Renal pelvis (tissue), 4 donors: ENCODE results near the gene MR1. TPM values are rescaled to one million over a fixed set of nuclear protein-coding genes. Genes with fewer than 3 reads are reported as not detected.

Source experiments
- DNase-seq: peaks from one replicate; pipeline ENCODE4 v3.0.0-alpha.2; 2013
- polyA plus RNA-seq, 3 donors: library from polyadenylated mRNA; unstranded; fragments of 120-200 nt; gene quantifications; one replicate each; pipeline ENCODE4 v1.2.1, GENCODE V29; 2013; ENCODE audit not compliant: insufficient read length in 3 of 3

Gene MR1
- polyA plus RNA-seq, 3 donors, result 2.7 to 4.7 (median 2.8) TPM

DNA sequence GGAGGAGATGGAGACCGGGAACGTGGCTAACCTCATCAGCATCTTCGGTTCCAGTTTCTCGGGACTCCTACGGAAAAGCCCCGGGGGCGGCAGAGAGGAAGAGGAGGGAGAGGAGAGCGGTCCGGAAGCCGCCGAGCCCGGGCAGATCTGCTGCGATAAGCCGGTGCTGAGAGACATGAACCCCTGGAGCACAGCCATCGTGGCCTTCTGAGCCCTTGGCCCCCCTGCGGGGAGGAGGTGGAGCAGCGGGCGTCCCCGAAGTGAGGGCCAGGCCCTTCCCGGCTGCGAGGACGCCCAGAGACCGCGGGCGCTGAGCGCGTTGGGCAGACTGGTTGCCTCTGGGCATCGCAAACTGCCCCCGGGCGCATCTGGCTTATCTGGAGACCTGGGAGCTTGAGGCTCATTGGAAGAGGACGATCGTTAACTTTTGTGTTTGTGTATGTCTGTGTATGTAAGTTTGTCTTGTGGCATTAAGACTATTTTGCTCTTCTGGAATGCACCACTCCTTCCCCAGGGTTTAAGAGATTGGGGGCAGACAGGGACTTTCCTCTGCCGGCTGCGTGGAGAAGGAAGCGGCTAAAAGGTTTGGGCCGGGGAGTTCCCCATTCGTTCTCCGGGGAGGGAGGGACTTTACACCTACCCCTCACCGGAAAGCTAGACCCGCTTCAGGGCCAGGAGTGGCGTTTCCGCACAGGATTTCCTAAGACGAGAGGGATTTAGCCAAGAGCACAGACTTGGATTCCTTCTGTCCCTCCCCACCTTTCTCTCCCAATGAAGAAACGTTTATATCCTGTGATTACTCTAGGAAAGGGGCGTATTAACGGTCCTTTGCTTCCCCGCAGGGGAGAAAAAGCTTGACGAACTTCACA lies 56.1 kb downstream of the MR1 start:
- DNase-seq, result no peak

DNA sequence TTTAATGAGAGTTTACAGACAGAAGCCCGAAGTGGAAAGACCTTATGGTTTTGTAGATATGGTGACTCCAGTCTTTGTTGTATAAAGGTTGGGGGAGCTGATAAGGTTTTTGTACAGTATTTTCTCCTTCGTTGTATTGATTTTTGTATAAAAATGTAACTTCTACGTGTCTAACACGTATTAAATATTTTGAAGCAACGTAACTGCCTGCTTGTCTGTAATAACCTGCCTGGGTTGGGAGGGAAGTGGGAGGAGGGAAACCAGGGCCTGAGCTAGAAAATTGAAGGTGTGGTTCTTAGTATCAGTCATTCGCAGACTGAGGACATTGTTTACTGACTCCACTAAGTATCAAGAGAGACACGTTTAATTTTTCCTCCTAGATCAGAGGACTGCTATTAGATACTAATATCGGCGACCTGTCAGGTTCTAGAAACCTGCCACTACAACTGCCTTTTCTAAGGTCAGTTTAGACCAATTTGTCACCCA lies 56.9 kb downstream of the MR1 start:
- no peak for DNase-seq

DNA sequence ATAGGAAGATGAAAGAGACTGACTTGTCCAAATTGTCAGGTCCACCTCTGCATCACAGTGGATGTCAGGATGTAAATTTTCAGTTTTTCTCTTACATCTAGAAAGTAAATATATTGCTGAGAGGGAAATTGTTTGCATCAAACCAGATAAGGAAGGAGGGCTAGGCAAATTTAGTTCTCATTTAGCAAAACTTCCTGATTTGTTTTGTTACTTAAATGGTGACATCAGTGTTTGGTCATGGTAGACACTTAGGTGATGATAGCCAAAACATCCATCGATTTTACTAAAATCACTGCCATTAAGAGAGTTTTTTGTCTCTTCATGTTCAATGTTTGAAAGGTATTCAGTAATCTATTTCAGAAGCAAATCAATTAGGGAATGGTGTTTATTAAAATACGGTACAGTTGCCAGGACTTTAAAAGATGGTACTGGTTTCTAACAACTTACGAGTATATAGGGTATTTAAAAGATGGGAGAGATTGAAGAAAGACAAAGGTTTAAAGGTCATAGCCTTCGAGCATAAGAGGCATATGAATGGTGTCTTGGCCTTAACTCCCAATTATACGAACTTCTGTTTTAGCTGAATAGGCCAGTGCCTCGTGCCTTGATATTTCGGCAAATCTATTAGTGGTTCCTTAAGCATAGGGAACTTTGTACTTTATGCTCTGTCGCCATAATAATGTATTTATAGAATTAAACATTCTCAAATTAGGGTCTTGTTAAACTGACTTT lies 57.7 kb downstream of the MR1 start:
- DNase-seq, result no peak

DNA sequence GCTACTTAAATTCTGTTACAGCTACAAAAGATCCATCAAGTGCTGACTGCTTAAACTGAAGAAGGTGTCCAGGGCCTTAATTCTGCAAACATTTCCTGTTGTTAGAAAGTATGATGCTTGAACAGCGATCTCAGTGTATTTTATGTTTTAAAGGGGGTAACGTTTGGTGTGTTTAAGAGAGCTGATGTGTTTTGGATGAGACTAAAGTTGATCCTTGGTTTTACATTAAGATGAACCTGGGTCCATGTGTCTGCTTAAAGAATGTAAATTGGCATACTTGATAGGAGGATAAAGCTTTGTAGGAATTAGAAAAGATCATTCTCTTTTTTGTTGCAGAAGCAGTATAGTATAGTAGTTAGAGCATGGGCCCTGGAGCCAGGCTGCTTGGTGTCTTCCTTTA lies 58.3 kb downstream of the MR1 start:
- no peak for DNase-seq

DNA sequence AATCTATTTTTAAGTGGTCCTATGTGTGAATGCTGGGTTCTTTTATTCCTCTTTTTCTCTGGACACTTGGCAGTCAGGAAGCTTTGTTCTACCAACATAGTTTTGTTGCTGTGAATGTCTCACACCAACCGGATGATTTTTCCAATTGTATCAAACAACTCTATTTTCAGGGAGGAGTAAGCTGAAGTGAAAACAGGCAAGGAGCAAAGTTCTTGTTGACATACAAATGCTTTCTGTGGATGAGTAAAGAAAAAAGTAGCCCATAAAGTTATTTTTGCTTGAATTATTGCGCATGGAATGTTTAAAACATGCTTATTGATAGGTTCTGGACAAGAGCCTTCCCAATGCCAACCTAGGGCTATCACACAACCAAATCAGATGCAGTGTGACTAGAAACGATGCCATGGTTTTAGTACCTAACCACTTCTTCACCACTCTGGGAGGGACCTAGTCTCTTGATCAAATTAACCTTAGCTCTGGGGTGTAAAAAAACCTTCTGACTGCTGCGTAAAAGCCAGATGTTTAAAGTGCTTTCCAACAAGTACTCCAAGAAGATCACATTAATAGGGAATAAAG lies 59.2 kb downstream of the MR1 start:
- no peak for DNase-seq

DNA sequence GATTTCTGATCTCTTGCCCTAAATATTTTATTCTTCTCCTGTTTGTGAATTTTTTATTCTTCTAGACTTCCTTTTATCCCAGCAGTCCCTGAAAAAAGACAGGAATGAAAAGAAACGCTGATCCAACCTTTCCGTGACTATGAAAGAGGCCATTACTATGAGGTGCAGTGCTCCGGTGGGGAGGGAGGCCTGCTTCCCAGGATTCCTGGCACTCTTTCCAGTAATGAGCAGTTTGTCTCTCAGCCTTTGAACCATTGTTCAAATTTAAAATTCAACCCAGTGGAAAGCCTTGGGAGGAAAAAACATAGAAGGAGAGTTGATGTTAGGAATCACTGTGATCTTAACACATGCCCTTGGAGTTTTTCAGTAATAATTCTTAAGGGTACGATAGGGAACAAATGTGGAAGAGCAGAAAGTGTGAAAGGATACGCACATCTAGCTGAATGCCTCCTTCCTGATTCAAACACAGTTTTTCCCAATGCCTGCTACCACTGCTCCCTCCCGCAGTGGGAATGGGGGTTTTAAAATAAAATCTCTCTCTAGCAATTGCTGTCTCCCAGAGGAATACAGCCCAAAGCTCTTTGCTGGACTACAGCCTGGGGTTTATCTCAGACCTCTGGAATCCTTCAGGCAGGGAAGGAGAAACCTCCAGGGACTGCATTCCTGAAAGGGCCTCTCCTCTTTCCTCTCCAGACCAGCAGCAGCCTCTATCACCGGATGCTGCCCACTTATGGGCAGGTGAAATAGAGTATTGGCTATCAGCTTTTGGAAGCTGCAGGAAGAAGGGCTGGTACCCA lies 60.8 kb downstream of the MR1 start:
- DNase-seq, result no peak

DNA sequence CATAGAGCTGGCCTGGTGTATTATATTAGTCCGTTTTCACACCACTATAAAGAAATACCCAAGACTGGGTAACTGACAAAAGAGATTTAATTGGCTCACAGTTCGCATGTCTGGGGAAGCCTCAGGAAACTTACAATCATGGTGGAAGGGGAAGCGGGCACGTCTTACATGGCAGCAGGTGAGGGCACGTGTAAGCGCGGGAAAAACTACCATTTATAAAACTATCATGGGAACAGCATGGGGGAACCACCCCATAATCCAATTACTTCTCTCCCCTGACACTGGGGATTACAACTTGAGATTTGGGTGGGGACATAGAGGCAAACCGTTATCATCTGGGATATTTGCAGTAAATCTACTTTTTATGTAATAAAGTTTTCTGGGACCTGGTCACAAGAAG lies 61.5 kb downstream of the MR1 start:
- no peak for DNase-seq

DNA sequence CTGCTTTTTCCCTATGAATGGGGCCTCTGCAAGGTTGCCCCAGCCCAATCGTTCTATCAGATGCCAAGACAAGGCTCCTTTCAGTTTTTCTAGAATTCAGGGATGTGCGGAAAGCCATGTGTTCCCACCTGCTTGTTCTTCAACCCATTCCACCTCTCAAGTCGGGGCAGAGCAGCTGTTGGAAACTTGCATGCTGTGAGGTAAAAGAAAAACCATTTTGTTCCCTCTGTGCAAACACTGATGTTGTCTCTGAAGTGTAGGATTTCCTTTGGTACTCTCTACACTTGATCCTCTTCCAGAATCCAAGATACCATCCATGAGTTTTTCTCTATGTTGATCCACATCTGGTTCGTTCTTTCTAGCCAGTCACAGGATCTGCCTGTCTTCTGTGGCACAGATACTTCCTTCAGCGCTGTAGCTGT lies 62.0 kb downstream of the MR1 start:
- DNase-seq, result no peak

DNA sequence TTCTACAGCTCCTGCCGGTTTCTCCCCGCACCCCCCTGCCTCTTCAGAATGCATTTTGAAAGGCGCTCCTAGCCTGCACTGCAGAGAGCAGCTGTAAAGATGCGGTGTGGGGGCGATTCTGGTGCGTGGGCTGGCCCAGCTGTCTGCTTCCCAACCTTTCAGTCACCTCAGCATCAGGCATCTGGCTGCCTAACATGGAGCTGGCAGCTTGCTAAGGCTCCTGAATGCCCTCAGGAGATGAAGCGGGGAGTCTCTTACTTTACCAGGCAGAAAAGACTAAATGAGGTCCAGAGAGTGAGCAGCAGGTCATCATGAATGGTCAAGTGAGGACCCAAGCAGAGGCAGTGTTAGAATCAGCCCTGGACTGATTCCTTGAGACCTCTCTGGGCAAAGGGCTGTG lies 63.5 kb downstream of the MR1 start:
- DNase-seq, result no peak

DNA sequence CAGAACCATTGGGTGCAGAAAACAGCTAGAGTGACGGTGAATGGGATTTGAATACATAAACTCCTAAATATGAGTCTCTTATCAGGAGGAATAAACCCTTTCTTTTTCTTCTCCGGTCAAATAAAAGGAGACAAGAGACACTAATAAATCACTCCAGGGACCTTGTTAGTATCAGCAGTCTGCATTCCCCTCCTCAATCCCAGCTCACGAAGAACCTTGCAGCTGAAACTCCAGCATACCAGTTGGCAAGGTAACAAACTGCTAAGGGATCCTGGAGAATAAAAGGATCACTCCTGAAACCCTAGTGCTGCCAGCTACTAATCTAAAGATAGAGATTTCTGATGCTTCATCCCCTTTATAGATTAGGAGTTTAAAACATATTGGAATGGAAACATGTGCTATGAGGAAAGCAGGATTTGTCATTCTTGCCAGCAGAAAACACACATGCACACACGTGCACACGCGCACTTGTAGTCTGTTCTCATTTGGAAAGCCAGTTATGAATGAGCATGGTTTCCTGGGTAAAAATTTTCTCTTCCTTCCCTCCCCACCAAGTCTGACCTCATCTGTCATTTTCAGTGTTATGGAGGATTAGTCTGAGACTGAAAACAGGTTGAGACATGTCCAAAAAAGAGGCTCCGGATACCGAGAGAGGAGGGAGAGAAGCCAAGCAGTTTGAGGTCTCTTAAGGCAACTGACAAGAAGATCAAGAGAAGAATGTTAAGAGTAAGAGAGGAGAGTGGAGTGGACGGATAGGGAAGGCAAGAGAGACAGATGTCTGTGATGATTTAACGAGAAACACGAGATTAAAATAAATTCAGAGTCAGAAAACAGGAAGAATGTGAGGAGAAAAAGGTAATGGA lies 65.6 kb downstream of the MR1 start:
- DNase-seq, result no peak

DNA sequence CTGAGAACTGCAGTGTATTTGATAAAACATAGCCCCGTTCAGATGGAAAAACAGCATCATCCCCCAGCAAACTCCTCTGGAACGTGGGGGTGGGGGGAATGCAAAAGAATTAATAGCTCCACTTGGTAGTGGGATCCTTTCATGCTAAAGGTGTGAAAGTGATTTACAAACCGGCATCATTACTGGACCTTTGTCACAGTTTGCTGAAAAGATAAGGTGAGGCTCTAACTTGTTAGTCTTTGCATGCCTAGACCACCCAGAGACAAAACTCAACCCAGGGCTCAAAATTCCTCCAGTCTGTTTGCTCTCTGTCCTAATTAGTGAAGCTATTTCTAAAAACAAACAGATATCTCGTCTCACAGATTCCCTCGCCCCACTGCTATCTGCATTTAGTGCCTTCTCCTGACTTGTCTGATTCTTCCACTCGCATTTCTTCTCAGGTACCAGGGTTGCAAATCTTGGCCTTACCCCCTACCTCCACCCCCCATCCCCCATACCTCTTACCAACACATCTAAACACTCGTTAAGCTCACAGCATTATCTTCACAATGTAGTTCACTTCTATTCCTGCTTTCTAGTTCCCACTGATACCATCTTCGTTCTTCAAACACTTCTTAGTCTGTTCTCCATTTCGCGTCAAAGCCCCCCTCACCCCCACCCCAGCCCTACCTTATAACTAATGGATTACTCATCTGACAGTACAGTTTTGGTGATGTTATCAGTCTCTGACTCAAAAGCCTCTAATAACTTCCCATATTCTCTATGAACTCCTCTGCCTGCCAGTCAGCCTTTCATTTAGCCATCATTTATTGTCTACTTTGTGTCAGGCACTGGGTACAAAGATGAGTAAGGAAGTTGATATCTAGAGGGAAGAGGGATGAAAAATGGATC lies 66.5 kb downstream of the MR1 start:
- no peak for DNase-seq

DNA sequence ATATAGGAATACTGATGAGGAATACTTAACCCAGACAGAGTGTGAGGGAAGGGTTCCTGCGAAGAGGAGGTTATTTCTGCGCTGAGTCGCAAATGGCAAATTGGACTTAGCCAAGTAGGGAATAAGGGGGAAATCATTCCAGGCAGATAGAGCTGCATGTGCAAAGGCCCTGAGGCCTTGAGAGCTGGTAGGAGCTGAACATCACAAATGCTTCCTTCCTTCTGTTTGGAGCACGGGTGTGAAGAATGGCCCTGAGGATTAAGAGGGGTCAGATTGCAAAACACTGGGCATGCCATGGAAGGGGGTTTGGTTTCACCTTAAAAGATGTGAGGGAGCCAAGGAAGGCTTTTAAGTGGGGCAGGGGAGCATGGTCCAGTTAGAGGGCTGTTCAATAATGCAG lies 67.2 kb downstream of the MR1 start:
- no peak for DNase-seq

DNA sequence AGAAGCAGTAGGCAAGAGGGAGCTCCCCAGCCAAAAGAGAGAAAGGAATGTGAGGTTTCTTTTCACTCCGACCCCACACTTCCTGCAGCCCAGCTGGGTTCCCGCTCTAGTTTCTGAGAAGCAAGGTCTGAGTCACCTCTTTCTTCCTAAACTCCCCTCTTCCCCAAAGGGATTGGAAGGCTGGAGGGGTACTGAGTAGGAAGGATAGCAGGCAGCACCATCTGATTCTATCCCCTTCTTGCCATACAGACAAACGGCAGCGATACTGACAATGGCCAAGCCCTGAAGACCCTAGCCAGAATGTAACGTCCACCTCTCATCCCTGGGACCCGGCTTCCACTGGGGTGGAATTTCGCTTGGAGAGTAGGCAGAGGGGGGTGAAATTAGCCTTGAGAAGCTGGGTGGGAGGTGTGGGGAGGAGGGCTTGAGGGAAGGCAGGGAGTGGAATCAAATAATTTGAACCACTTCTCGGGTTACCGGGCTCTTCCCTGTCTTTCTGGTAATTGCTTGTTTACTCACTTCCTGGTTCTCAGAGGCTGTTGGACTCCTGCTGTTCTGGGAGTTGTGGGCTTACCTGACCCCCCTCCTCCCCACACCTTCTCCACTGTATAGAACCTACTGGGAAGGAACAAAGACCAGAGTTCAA lies 67.9 kb downstream of the MR1 start:
- DNase-seq, result peak; percentile 45

DNA sequence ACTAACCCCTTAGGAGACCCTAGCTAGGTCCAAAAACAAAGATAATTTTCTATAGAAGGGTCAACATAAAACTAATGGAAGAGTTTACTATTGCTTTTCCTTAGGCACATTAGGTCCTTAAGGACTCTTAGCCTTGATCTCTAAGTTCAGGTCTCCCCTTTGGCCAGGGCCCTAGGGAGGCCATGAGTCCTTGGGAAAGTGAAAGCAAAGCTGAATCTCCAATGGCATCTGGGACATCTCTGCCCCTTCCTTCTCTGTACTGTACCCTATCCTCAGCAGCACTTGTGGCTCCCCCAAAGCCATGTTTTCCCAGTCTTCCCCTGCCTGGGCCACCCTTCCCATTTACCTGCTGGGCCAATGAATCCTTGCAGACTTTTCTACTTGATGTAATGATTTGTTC lies 69.1 kb downstream of the MR1 start:
- DNase-seq, result no peak

DNA sequence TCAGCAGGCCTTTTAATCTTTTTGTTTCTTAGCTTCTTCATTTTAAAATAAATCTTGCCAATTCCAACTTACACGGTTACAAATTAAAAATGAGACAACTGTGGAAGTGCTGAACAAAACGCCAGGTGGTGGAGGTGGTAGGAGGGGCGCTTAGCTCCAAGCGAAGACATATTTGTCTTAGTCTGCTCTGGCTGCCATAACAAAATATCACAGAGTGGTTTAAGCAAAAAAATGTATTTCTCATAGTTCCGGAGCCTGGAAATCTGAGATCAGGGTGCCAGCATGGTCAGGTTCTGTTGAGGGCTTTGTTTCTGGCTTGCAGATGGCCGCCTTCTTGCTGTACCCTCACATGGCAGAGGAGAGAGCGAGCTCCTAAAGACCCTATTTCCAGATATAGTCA lies 69.6 kb downstream of the MR1 start:
- DNase-seq, result no peak

DNA sequence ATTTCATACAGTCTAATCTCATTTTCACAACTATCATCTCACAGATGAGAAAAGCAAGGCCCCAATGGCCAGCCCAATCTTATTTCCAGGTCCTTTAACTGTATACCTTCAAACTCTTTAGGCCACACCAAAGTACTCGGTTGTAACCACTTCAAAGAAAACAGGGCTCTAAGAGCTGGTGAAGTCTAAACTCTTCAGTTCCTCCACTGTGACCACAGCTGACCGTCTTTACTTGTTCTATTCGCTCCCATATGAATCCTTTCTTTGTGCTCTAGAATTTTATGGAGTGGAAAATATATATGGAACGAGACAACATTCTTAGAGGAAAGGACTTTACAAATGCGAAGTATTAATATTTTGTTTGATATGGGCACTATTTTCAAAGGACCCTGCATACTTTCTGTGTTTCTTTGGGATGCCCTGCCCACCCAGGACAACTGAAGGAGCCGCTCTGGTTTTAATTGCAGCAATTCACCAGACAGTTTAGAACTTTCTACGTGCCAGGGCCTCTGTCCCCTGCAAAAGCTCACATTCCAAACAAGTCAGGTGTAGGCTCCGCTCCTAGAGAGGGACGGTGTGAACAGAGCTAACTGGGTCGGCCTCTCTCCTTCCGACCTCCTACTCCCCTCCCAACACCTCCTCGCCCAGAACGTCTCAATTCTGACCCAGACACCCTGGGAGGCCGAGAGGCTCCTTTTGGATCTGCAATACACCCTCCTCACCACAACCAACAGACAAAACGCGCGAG lies 70.4 kb downstream of the MR1 start:
- DNase-seq, result no peak

DNA sequence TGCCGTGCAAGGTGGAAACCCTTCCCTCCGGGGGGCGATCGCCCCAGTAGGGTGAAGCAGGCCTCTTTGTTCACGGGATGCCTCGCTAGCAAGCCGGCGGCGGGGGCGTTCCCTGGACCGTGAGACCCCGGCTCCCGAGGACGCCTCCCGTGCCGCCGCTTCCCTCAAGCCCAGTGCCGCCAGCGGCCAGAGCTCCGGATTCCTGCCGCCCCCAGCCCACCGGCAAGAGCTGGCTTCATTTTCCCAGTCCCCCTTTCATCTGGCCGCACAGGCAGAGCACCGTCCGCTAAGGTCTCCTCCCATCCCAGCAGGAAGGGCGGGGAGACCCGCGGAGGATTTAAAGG lies 71.0 kb downstream of the MR1 start:
- DNase-seq, result peak; percentile 55

DNA sequence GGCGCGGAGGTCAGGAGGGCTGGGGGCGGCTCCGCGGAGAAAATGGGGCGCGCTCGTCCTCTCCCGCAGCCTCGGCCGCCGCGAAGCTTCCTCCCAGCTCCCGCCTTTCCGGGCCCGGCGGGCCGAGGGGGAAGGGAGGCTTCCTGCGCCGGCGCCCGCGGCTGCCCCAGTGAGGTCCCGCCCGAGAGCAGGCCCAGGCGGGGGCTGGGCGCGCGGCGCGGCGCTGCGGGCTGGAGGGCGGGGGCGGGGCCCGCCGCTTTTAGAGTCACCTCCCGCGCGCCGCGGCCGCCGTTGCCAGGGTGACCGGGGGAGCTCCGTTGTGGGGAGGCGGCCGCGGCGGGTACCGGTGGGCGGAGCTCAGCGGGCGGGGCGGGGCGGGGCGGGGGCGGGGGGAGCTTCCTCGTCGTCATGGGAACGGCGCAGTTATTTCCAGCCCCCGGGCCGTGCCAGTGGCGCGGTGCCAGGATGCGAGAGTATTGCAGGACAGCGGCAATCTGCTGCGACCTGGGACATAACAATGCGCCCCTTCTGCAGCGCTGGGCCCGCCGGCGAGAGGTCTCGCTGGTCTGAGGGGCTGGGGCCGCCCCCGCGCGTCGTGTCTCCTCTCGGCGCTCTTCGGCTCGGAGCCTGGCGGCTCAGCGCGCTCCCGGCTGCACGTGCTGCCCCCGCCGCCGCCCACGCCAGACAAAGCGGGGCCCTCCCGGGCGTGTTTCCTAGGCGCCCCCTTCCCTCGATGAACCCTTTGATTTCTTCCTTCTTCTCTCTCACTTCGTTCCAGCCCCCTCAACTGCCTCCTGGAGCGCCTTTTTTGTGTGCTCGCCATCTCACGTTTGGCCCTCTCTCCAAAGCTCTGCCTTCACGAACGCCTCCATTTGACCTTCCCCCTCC lies 71.6 kb downstream of the MR1 start:
- DNase-seq, result peak; percentile 91
